Inflammatory macrophage treated with lipopolysaccharide for 4 hours (primary cell): ENCODE data around the gene SLC13A5.
"Not testable (repeated sequence)": the region's sequence is repeated elsewhere in the genome, so short reads cannot be mapped to it uniquely, and the experiment has no call there.

Experiments used
- DNase-seq: peaks from one replicate; pipeline ENCODE4 v3.0.0-alpha.2; 2020

SLC13A5 gene

DNA sequence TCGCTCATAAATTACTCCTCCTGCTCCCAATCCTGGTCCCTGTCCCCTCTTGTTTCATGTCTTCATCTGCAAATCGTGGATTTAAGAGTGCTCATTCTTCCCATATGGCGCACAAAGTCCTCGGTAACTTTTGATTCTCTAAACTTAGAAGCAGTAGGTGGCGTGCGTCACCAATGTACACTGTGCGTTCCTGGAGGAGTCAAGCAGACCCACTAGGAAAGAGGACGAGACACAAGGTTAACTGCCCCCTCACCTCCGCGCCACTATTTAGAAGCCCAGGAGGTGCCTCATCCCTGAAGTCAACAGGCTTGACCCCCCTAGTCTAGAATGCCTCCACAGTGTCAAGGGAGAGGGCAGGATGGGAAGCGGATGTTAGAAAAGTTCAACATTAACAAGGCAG, 2.9 kb downstream of the SLC13A5 start:
- DNase-seq = no peak

DNA sequence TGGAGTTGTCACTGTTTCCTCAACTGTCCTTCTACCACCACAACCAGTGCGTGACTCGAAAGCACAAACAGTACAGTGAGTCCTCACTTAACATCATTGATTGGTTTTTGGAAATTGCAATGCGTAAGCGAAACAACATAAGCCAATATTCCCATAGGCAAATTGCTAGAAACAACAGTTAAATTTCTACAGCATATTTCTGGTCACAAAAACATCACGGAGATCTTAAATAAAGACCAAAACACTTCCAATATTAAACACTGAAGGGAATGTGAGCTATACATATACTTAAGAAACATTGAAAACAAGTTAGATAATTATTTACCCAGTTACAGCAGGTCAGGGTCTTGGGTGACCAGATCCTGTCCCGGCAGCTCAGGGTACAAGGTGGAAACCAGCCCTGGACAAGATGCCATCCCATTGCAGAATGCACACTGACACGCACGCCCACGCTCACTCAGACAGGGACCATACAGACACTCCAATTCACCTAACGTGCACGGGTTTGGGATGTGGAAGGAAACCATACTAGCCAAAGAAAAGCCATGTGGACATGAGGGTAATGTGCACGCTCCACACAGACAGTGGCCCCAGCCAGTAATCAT, 4.7 kb downstream of the SLC13A5 start:
- DNase-seq = no peak

DNA sequence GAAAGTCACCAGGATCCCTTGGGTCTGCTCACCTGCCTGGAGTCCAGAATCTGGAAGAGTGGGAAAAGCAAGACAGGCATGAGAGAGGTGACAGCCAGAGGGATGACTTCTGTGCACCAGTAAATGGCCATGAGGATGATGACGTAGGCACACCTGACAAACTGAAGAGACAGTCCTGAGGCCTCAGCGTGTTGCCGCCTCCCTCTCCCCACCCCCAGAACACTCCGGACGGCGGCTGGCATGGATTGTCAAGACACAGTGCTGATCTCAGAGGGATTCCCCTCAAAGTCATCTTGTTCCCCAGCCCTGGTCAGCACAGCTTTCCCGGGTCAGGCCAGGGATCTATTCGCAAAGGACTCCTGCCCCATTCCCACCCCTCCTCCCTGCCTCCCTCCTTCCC, 6.2 kb downstream of the SLC13A5 start:
- DNase-seq = no peak

DNA sequence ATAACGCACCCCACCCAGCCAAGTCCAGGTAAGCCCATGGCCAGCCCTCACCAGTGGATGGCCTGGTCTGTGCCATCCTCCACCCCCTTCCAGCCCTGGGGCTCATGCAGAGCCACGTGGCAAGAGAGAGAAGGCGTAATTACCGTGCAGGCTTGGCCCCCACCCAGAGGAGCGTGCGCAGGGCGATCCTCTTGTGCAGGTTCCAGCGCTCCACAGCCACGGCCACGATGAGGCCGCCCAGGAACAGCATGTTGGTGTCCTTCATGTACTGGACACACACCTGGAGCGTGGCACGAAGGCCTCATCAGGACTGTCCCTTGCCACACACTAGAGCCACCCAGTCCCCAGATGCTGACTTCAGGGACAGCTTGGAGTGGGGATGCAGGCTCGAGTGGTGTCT, 6.7 kb downstream of the SLC13A5 start:
- no peak for DNase-seq

DNA sequence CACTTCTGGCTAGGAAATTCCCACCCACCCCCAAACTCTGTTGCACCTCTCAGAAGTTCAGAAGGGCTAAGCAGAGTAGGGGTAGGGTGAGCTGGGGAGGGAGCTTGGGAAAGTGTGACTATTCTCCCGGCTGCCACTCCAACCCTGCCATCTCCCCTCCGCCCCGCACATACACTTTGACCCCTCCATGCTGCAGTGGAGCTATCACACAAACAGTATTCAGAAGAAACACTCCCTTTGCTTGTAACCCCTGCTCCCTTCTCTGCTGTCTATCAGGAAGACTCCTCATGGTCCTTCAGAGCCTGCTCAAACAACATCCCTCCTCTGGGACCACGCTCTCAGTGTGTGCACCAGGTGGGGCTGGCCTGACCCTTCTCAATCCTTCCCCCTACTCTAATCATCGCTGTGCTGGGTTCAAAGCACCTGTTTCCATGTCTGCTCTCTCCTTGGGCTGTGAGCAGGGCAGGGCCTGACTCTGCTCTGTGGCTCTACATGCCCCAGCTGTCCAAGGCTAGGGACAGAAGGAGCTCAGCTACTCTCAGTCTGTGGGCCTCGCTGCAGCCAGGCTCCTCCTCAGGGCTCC, 8.6 kb downstream of the SLC13A5 start:
- DNase-seq = no peak

DNA sequence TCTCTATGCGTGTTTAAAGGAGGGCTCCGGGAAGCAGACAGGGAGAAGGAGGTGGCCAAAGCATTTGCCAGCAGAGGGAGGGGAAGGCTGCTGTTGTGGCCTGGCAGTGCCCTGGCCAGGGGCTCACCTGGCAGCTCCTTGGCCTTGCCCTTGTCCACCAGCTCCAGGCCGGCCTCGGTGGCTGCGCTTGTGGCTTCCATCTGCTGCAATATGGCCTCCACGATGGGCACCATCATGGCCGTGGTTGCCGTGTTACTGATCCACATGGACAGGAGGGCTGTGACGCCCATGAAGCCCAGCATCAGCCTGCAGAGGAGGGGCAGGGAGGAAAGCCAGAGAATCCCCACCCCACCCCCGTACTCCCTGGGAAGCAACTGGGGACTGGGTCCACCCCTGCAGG, 9.4 kb downstream of the SLC13A5 start:
- DNase-seq = no peak

DNA sequence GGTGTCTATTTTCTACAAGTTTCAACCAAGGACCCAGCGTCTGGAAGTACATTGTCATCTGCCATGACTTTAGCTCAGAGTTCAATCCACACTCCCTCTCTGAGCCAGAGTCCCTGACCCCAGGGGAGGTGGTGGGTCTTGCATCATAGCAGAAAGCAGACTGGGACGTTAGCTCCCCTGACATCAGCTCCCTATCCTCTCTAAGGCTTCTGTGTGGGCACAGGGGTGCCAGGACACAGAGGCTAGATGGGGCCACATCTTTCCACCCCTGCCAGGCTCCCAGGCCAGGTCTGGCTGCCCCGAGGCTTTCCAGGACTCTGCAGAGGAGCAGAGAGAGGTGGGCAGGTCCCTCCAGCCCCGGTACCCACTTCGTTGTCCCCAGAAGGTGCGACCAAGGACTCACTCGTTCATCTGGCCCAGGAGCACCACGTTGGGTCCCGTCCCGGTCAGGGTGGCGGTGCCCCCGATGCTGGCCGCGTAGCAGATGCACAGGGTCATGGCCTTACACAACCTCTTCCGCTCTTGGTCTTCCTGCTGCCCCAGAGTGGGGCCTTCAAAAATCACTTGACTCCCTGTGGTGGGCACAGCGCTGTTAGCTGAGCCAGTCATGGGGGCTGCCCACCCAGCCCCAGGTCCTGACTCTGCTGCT, 10.5 kb downstream of the SLC13A5 start:
- no peak for DNase-seq

DNA sequence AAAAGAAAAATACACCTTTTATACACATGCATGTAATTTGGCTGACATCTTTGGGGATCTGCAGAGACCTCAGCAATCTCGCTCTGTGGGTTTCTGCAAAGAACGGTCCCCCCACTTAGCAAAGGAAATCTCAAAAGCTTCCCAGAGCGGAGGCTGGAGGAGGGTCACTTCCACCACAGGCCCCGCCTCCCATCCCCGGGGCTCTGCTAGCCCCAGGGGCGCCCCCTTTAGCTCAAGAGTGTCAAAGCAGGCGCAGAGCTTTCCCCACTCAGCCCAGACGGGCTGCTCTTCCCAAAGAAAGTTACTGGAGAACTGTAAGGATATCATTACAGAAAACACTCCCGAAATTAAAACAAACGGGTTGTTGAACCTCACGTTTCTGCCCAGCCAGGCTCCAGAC, 11.4 kb downstream of the SLC13A5 start:
- peak; percentile 44 for DNase-seq

DNA sequence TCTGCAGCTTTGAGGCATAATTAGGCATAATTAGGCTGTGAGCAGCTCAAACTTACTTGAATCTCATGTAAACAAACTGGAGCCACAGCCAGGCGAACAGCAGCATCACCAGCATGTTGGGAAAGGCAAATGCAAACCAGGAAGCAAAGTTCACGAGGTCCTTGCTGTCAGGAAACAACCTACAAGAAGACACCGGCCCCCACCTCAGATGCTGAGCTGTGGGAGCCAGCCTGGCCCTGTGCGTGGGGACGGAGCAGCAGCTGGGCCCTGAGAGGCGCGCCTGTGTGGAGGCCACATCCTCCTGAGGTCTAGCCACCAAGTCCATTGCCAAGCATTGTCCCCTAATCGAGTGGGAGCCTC, 12.2 kb downstream of the SLC13A5 start:
- DNase-seq = no peak

DNA sequence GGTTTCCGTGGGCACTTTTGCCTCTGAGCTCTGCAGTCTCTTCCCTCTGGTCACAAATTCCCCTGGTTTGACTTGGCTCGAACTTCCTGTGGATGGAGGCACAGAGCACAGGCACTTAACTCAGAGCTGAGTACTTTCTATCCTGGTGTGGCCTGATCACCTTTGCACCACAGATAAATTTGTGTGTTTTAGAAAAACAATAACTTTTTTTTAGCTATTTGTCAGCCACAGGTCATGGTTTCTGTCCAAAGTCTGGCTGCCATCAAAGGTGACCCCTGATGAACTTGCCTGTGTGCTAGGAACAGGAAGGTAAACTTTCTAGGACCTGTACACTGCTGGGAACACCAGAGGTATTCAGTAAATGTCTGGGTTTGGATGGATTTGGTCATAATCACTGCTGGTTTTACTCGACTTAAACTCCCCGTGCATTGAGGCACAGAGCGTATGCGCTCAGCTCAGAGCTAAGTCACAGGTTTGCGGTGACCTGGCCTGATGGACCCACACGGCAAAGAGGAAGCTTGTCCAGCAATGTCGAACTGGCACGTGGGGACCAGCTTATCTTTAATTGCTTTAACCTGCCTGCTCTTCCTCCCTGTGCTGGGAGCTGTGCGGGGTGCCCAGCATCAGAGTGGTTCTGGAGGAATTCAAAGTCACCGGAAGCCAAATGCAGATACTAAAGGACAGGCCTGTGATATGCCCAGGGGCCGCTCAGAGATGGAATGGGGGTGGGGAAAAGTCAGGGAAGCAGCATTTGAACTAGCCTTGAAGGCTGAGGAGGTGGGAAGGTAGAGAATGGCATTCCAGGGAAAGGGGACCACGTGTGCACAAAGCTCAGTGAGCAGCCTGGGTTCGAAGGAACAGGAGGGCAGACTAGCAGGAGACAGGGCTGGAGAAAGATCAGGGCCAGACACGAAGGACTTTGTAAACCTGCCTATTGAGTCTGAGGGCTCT, 12.9 kb downstream of the SLC13A5 start:
- DNase-seq = no peak

DNA sequence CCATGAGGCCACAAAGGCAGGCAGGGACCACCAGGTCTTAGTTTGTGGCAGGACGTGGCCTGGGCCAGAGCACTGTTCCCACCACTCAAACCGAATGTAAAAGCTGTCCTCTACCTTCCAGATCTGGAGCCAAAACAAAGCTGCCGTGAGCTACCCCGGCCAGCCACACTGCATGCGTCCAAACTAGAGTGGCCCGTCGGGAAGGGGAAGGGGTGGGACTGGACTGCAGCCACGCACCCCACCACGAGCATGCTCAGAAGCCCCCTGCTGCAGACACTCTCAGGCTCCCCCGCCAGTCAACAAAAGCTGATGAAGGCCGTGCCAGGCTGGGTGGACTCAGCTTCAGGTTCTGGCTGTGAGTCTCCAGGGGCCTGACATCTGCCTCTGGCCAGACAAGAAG, 15.2 kb downstream of the SLC13A5 start:
- DNase-seq = no peak

DNA sequence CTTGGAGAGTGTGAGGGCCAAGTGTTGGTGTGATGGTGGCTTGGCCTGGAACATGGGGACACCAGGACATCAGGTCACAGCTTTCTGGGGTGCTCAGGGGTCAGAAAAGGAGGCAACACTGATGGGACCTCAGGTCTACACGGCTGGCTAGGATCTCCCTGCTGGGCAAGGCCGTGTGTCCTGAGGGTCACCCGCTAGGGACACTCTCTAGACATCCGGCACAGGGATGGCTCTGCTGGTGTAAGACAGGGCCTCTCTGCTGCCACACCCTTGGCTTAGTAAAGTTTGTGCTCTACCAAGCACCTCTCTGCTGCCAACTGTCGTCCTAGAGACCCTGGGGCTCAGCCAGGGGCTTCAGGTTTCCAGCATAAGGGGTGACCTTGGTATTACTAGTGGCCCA, 16.3 kb downstream of the SLC13A5 start:
- DNase-seq = no peak

DNA sequence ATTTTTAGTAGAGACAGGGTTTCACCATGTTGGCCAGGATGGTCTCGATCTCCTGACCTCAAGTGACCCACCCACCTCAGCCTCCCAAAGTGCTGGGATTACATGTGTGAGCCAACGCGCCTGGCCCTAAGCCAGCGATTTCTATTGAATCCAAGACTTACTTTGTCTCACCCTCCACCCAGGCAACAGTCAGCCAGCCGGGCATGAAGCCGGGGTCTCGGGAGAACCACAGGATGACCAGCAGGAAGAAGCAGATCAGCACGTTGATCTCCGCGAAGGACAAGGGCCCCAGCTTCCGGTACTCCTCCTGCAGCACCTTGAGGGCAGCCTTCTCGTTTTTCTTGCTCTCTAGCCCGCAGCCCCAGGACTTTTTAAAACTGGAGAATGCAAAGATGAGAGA, 17.6 kb downstream of the SLC13A5 start:
- no peak for DNase-seq

DNA sequence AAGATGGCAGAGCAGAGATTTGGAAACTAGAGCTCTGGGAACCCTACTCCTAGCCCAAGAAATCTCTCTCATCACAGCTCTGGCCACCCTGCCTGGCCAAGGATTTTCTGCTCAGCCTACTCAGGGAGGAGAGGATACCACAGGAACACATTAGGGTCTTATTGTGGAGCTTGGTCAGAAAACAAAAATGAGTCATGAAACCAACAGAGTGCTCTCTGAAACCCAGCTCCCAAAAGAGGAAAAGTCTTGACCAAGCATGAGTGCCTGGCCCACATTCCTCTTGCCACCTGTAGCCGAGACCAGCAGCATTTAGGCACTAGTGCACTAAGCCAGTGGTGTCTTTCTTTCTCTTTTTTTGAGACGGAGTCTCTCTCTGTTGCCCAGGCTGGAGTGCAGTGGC, 18.1 kb downstream of the SLC13A5 start:
- DNase-seq = no peak

DNA sequence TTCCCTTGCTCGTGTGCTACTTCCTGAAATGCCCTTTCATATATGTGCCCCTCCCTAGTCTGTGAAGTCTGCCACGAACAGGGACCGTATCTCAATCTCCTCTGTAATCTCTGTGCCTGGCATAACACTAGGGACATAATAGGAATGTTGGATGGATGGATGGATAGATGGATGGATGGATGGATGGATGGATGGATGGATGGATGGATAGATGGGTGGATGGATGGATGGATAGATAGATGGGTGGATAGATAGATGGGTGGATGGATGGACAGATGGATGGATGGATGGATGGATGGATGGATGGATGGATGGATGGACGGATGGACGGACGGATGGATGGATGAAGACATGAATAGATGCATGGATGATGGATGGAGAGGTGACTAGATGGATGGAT, 21.2 kb downstream of the SLC13A5 start:
- not testable (repeated sequence) for DNase-seq

DNA sequence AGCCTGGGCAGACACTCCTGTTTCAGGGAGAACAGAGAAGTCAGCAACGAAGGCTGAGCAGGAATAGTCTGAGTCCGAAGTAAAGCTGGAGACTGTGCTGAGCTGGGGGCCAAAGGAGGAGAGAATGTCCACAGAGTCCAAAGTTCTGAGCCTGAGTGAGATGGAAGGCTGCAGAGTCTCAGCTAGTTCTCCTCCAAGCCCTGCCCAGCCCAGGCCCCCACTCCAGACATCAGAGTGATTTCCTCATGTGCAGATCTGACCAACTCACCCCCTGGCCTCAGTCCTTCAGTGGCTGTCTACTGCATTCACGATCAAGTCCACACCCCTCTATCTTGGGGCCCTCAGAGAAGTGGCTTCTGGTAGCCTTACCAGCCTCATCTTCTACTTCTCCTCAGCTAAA, 21.6 kb downstream of the SLC13A5 start:
- DNase-seq = no peak

DNA sequence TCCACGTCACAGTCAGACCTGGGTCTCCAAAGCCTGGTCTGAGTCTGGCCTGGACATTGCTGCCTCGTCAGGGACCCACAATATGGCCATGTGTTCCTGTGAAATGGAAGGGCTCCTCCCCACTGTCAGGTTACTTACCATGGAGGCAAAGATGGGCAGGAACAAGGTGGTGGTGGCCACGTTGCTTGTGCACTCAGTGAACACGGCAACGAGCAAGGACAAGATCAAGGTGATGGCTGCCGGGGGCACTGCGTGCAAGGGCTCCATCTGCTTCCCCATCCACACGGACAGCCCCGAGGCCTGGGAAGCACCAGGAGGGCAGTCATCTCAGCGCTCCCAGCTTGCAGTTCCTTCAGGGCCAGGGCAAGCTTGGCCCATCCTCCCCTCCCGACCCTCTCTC, 22.5 kb downstream of the SLC13A5 start:
- no peak for DNase-seq

DNA sequence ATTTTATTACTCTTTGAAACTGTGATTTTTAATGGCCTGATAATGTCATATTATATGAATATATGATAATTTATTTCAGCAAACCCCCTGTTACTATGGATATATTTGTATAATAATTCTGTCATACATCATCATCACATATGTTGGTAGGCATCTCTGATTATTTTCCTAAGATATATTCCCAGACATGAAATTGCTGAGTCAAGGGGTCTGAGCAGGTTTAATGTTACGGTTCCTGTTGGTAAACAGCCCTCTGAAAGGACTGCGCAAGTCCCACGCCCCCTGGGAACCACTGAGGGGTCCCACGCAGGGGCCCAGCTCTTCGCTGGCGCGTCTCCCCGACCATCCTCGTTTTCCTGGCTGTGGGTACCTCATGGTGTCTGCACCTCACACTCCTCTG, 24.2 kb downstream of the SLC13A5 start:
- DNase-seq = no peak

DNA sequence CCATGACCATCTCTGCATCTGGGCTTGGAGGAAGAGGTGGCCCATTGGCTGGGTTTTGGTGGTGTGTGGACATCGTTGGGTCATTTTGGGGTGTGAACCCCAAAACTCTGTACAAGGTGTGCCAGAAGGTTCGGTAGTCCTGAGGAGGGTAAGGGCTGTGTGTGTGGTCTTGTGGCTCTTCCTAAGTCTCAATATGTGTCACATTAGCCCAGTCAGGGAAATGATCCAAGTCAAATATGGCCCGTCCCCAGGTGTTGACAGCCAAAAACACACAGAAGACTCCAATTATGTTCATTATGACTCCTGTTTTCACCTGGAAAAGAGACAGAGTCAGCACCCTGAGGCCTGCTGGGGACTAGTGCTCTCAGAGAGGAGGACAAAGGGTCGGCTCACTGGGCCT, 27.1 kb downstream of the SLC13A5 start:
- DNase-seq = no peak

DNA sequence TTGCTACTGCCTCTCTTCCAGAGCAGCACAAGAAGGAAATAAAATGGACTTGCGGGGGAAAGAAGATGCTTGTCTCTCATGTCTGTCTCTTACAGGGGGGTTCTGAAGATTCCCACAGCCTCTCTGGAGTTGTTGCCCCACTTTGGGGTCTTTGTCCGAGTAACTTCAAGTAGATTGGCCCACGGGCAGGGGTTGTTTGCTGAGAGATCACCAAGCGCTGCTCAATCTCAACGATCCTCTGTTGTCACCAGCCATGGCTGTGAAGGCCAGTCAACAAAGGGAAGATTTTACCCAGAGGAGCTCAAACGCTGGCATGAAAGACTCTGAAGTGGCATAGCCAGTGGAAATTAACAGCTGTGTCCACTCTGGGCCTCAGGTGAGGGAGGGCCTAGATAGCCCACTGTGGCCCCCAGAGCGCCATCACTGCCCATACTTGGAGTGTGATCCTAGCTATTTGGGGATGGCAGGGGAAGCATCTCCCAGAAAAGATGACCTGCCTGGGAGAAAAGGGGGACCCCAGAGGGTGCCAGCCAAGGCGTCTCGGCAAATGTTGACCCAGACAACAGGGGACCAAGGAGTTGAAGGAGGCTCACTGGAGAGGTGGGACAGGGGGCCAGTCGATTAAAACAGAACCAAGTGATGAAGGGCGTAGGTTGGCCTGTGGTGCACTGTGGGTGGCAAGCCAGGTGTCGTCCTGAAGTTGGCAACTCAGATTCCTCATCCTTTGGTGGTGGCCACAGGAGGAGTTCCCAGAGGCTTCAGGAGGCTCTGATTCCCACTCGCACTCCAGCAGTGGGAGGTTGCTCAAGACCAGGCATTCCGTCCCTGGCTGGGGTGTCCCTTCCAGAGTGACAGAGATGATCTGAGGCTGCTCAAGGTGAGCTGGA, 28.0 kb downstream of the SLC13A5 start:
- no peak for DNase-seq

DNA sequence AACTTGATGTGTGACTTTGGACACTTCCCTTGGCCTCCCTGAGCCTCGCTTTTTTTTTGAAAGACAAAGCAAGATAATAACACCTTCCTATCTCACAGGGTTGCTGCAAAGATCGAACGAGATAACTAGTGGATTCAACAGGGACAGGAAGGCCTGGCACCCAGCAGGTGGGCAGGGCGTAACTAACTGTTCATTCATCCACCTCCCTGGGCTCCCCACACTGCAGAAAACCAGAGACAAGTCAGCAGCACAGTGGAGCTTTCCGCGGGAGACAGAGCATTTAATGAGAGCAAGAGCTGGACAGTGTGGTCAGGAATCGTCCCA, 28.7 kb downstream of the SLC13A5 start:
- no peak for DNase-seq

DNA sequence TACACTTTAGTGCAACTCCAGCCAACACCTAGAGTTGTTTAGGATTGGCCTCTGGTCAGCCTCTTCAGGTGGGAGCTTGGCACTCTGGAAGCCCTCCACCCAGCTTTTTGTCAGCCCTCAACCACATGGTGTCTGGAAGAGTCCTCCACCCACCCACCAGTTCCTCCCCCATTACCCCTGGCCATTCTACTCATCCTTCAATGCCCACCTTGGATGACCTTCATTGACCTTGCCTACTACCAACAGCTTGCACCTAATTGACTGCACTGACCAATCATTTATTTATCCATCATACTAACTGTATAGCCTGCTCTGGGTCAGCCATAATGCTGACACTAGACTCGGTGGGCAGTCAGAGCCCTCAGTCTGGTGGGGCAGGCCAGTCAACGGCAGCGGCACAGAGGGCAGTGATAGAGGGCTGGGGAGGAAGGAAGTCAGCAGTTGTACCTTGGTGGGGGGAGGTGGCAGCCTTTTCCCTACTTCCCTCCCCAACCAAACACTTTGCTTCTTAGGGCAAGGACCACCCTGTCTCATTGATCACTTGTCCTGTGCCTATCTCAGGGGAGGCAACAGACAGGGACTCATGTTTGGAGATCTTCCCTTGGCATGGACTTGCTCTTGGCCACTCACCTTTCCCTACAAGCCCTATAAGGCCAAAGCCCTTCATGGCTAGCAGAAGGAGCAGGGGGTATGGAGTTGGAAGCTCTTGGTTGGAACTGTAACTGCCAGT, 29.3 kb downstream of the SLC13A5 start:
- no peak for DNase-seq
